Measurements from ENCODE around the gene ANXA2R. TPM values are rescaled to one million over a fixed set of nuclear protein-coding genes. Genes with fewer than 3 reads are reported as not detected.

ANXA2R gene
- total RNA-seq, 1 donor from 2014 or later, result 0.26 TPM

- Histone ChIP-seq H3K4me3 (ENCODE audit: low read depth, low read length) (peak overlapping the region; percentile 28), H3K27me3 (ENCODE audit: control insufficient read depth, insufficient read depth, low read length) (no peaks in the 10 kb centered on the region), H3K36me3 (ENCODE audit: control insufficient read depth, insufficient read depth, low read length) (no peaks in the 10 kb centered on the region)
- no peak for DNase-seq (ENCODE audit: low read depth)
- FAIRE-seq, result no peak
- no peak for TF ChIP-seq CTCF (IDR thresholded peaks at IDR 0.05; ENCODE audit: insufficient read depth, low read length, severe bottlenecking)
Observed at GRCh38 chr5:43000111-43000840, 39.8 kb downstream of the ANXA2R start.

GRCh38 chr5:42995360-42995751 is 44.8 kb downstream of the ANXA2R start:
- no peak for TF ChIP-seq CTCF (IDR thresholded peaks at IDR 0.05; ENCODE audit: insufficient read depth, low read length, severe bottlenecking)
- FAIRE-seq, result no peak
- H3K27me3 ChIP-seq (ENCODE audit: control insufficient read depth, insufficient read depth, low read length), result no peaks in the 10 kb centered on the region

GRCh38 chr5:42994555-42995359 is 45.4 kb downstream of the ANXA2R start:
- FAIRE-seq (no peak), DNase-seq (ENCODE audit: low read depth) (peak; percentile 67)
- H3K36me3 ChIP-seq (ENCODE audit: control insufficient read depth, insufficient read depth, low read length), result no peaks in the 10 kb centered on the region
- H3K27me3 ChIP-seq (ENCODE audit: control insufficient read depth, insufficient read depth, low read length), result no peaks in the 10 kb centered on the region
- peak overlapping the region; percentile 29 for H3K4me3 ChIP-seq (ENCODE audit: low read depth, low read length)
- peak; percentile 72 for TF ChIP-seq CTCF (IDR thresholded peaks at IDR 0.05; ENCODE audit: insufficient read depth, low read length, severe bottlenecking)

More at GRCh38 chr5:42995360-42995751, 44.8 kb downstream of the ANXA2R start:
- no peaks in the 10 kb centered on the region for H3K36me3 ChIP-seq (ENCODE audit: control insufficient read depth, insufficient read depth, low read length)
- DNase-seq (ENCODE audit: low read depth), result no peak
- no peak overlapping the region for H3K4me3 ChIP-seq (ENCODE audit: low read depth, low read length)

- no peak for TF ChIP-seq CTCF (IDR thresholded peaks at IDR 0.05; ENCODE audit: insufficient read depth, low read length, severe bottlenecking)
- no peaks in the 10 kb centered on the region for H3K27me3 ChIP-seq (ENCODE audit: control insufficient read depth, insufficient read depth, low read length)
- no peak for FAIRE-seq
- H3K36me3 ChIP-seq (ENCODE audit: control insufficient read depth, insufficient read depth, low read length), result no peaks in the 10 kb centered on the region
- H3K4me3 ChIP-seq (ENCODE audit: low read depth, low read length), result peak overlapping the region; percentile 29
- no peak for DNase-seq (ENCODE audit: low read depth)
Observed at GRCh38 chr5:42994246-42994554, 45.9 kb downstream of the ANXA2R start.

GRCh38 chr5:42993516-42994245 is 46.4 kb downstream of the ANXA2R start:
- no peak overlapping the region for H3K4me3 ChIP-seq (ENCODE audit: low read depth, low read length)
- TF ChIP-seq CTCF (IDR thresholded peaks at IDR 0.05; ENCODE audit: insufficient read depth, low read length, severe bottlenecking), result no peak
- DNase-seq (ENCODE audit: low read depth), result peak; percentile 26
- H3K36me3 ChIP-seq (ENCODE audit: control insufficient read depth, insufficient read depth, low read length), result no peaks in the 10 kb centered on the region
- no peak for FAIRE-seq
- no peaks in the 10 kb centered on the region for H3K27me3 ChIP-seq (ENCODE audit: control insufficient read depth, insufficient read depth, low read length)
